HUES6 (cell line): Measurements from ENCODE around the gene TBX4.

Source experiments
- H3K27ac ChIP-seq: 2 replicates; pipeline ENCODE4 v1.7.0; 2013; ENCODE audit warnings: low read depth, mild to moderate bottlenecking, low read length, inconsistent platforms
- H3K27me3 ChIP-seq: 2 replicates; pipeline ENCODE4 v1.6.1; 2013; ENCODE audit warnings: low read length; ENCODE audit not compliant: control insufficient read depth, insufficient read depth
- H3K36me3 ChIP-seq: 2 replicates; pipeline ENCODE4 v1.6.1; 2013; ENCODE audit warnings: low read length; ENCODE audit not compliant: control insufficient read depth, insufficient read depth
- H3K4me1 ChIP-seq: 2 replicates; pipeline ENCODE4 v1.6.1; 2013; ENCODE audit warnings: low read length; ENCODE audit not compliant: control insufficient read depth, insufficient read depth
- H3K4me3 ChIP-seq: 2 replicates; pipeline ENCODE4 v1.5.1; 2013; ENCODE audit warnings: low read depth, low read length
- H3K9ac ChIP-seq: one replicate; pipeline ENCODE4 v1.6.1; 2013; ENCODE audit warnings: mild to moderate bottlenecking, low read length
- H3K9me3 ChIP-seq: 2 replicates; pipeline ENCODE4 v1.6.1; 2013; ENCODE audit warnings: low read depth, low read length; ENCODE audit not compliant: control insufficient read depth, insufficient read depth

The TBX4 gene

GRCh38 chr17:61510237-61510636, 58.0 kb downstream of the TBX4 start:
- H3K9me3 ChIP-seq = no peaks in the 10 kb centered on the region
- peaks cover 5% of the 10 kb centered on the region; the same call in 1 of the 2 replicates for H3K4me1 ChIP-seq
- no peak overlapping the region for H3K4me3 ChIP-seq
- no peaks in the 10 kb centered on the region for H3K36me3 ChIP-seq
- no peak overlapping the region for H3K9ac ChIP-seq
- H3K27ac ChIP-seq = no peak overlapping the region
- no peaks in the 10 kb centered on the region for H3K27me3 ChIP-seq

DNA sequence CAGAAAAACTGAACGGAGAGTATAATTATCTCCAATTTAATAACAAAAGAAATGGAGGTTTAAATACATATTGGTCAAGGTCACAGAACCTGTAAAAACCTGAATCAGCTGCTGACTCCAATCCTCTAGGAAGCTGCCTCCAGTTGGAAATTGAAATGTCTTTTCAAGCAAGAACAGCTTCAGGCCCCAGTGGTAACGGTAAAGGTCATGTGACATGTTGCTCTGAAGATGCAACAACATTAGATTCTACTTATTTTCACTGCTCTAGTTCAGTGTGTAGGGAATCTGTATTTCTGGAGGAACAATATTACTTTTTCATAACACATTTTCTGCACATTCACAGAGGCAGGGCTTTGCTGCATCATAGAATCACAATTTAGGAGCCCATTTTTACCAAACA, 58.8 kb downstream of the TBX4 start:
- peaks cover 5% of the 10 kb centered on the region; the same call in 1 of the 2 replicates for H3K4me1 ChIP-seq

DNA sequence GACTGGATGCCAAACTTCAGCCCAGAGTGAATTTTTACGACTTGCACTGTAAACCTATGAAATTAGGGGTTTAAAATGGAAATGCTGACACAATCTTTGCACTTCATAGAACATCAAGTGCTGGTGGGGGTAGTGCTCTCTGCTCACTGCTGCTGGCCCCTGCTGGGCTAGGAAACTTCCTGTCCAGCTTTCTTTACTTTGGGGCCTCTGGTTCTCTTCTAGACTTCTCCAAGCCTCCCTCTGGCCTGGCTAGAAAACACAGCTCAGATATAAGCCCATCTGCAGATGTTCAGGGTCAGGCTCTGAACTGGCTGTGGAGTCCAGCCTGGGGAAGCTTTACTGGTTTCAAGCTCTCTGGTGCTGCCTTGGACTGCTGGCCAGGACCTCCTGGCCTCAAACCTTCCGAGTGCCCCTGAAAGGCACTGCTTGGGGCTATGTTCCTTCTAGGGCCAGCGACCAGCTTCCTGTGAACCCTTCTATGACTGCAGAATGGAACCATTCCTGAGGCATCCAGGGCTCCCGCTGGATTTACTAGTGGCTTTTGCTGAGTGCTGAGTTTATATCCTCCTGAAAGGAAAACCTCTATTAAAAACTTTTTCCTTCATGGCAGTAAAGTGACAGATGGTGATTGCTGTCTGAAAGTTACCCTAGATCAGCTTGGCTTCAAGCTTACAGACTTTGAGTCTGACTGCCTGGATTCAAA, 59.4 kb downstream of the TBX4 start:
- Histone ChIP-seq H3K4me1 (peaks cover 5% of the 10 kb centered on the region; the same call in 1 of the 2 replicates), H3K9me3 (no peaks in the 10 kb centered on the region), H3K4me3 (no peak overlapping the region), H3K27ac (no peak overlapping the region), H3K27me3 (no peaks in the 10 kb centered on the region), H3K9ac (no peak overlapping the region), H3K36me3 (no peaks in the 10 kb centered on the region)

More for the DNA sequence above, 58.8 kb downstream of the TBX4 start:
- Histone ChIP-seq H3K27ac (no peak overlapping the region), H3K36me3 (no peaks in the 10 kb centered on the region), H3K9me3 (no peaks in the 10 kb centered on the region), H3K27me3 (no peaks in the 10 kb centered on the region), H3K4me3 (no peak overlapping the region), H3K9ac (no peak overlapping the region)

DNA sequence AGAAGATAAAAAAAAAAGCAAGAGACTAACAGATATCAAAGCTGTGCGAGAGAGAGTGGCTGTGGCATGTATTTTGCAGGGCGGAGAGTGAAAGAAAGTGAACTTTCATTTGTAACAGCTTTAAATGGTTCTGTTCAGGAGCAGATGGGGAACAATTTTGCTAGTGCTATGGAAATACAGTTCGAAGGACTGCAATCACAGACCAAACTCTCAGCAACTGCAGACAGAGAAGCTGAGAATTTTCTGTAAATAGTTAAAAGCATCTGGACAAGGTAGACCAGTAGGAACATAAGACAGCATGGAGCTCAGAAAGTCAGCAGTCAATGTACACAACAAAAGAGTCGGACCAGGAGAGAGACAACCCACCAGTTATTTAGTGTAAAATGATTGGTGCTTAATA, 62.3 kb downstream of the TBX4 start:
- Histone ChIP-seq H3K9ac (no peak overlapping the region), H3K9me3 (no peaks in the 10 kb centered on the region), H3K36me3 (no peaks in the 10 kb centered on the region), H3K27me3 (no peaks in the 10 kb centered on the region), H3K4me3 (no peak overlapping the region), H3K27ac (no peak overlapping the region), H3K4me1 (peaks cover 5% of the 10 kb centered on the region; the same call in 1 of the 2 replicates)

- Histone ChIP-seq H3K27ac (no peak overlapping the region), H3K9me3 (no peaks in the 10 kb centered on the region), H3K36me3 (no peaks in the 10 kb centered on the region)
Measured at GRCh38 chr17:61517265-61517664, 65.0 kb downstream of the TBX4 start.

DNA sequence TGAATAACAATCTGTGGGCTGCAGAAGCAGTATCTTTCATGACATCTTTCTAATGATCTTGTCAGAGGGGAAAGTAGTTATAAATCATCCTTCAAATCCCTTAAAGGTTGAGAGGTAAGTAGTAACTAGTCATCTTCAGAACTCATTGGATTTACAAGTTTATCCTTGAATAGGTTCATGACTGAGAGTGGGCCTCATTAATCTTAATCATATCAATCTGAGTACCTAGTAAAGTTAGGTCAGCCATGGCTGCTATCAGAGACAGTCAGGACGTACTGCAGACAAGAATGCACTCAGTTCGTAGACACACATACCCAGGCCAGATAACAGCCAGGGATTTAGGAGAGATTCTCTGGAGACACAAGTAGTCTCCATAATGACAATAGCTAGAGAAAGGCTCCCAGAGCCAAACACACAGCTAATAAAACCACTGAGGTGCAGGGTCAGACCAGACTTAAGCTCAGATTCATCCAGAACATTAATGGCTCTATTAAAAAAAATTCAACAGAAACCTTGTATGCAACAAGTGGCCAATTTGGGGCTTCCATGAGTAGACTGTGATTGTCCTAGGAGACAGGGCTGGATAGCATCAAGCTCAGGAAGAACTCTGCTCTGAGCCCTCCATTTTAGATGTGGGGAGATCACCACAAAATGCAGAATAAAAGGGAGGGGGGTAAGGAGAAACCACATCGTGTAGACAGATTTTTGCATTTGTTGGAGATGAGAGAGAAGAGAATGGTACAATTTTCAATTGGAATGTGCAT, 65.8 kb downstream of the TBX4 start:
- no peaks in the 10 kb centered on the region for H3K27me3 ChIP-seq
- H3K9ac ChIP-seq = no peak overlapping the region
- H3K4me1 ChIP-seq = no peaks in the 10 kb centered on the region
- H3K9me3 ChIP-seq = no peaks in the 10 kb centered on the region
- no peak overlapping the region for H3K27ac ChIP-seq
- H3K36me3 ChIP-seq = no peaks in the 10 kb centered on the region
- H3K4me3 ChIP-seq = no peak overlapping the region

More at GRCh38 chr17:61517265-61517664, 65.0 kb downstream of the TBX4 start:
- Histone ChIP-seq H3K4me3 (no peak overlapping the region), H3K4me1 (no peaks in the 10 kb centered on the region), H3K27me3 (no peaks in the 10 kb centered on the region), H3K9ac (no peak overlapping the region)

- H3K9ac ChIP-seq = no peak overlapping the region
Measured at GRCh38 chr17:61519139-61519538, 66.9 kb downstream of the TBX4 start.

DNA sequence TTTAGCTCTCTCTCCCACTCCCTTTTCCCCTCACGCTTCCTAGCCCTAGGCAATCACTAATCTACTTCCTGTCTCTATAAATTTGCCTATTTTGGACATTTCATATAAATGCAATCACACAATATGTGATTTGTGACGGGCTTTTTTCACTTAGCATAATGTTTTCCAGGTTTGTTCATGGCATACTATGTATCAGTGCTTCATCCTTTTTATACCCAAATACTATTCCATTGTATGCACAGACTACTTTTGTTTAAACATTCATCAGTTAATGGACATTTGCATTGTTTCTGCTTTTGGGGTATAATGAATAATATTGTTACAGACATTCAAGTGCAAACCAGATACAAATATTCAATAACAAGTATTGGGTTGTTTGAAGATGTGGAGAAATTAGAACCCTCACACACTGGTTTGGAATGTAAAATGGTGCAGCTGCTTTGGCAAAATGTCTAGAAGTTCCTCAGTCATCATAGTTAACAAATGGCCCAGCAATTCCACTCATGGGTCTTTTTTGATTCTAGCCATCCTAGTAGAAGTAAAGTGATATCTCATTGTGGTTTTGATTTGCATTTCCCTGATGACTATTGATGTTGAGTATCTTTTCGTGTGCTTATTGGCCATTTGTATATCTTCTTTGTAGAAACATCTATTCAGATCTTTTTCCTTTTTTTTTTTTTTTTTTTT, 67.7 kb downstream of the TBX4 start:
- H3K27me3 ChIP-seq = no peaks in the 10 kb centered on the region
- no peaks in the 10 kb centered on the region for H3K36me3 ChIP-seq
- H3K4me3 ChIP-seq = no peak overlapping the region
- no peak overlapping the region for H3K9ac ChIP-seq
- H3K9me3 ChIP-seq = no peaks in the 10 kb centered on the region
- H3K4me1 ChIP-seq = no peaks in the 10 kb centered on the region
- H3K27ac ChIP-seq = no peak overlapping the region

More at GRCh38 chr17:61519139-61519538, 66.9 kb downstream of the TBX4 start:
- Histone ChIP-seq H3K27ac (no peak overlapping the region), H3K9me3 (no peaks in the 10 kb centered on the region), H3K4me3 (no peak overlapping the region), H3K36me3 (no peaks in the 10 kb centered on the region), H3K27me3 (no peaks in the 10 kb centered on the region), H3K4me1 (no peaks in the 10 kb centered on the region)

- Histone ChIP-seq H3K9me3 (no peaks in the 10 kb centered on the region), H3K27me3 (no peaks in the 10 kb centered on the region), H3K4me3 (no peak overlapping the region), H3K27ac (no peak overlapping the region), H3K9ac (no peak overlapping the region), H3K36me3 (no peaks in the 10 kb centered on the region), H3K4me1 (no peaks in the 10 kb centered on the region)
Measured at GRCh38 chr17:61520897-61521296, 68.7 kb downstream of the TBX4 start.

DNA sequence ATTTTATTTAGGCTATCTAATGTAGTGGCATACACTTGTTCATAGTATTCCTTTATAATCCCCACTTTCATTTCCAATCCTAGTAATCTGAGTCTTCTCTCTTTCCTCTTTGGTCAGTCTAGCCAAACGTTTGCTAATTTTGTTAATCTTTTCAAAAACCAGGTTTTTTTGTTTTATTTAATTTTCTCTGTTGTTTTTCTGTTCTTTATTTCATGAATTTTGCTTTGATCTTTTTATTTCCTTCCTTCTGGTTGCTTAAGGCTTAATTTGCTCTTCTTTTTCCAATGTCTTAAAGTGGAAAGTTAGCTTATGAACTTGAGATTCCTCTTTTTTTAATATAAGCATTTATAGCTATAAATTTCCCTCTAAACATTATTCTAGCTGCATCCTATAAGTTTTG, 69.9 kb downstream of the TBX4 start:
- H3K27ac ChIP-seq = no peak overlapping the region
- no peak overlapping the region for H3K9ac ChIP-seq
- H3K4me3 ChIP-seq = no peak overlapping the region
- no peaks in the 10 kb centered on the region for H3K27me3 ChIP-seq
- H3K9me3 ChIP-seq = no peaks in the 10 kb centered on the region
- H3K4me1 ChIP-seq = no peaks in the 10 kb centered on the region
- H3K36me3 ChIP-seq = no peaks in the 10 kb centered on the region

DNA sequence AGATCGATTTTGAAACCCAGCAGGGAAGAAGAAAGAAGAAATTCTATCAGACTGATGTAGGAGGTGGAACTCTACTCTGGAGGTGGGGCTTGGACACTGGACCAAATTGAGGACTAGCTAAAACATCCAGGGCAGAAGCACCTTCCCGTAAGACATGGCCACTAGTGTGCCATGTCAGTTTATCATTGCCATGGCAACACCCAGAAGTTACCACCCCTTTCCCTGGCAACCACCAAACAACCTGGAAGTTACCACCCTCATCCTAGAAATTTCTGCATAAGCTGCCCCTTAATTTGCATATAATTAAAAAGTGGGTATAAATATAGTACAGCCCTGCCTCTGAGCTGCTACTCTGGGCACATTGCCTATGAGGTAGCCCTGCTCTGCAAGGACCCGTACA, 72.1 kb downstream of the TBX4 start:
- H3K9ac ChIP-seq = no peak overlapping the region
- no peaks in the 10 kb centered on the region for H3K9me3 ChIP-seq
- no peak overlapping the region for H3K27ac ChIP-seq
- H3K36me3 ChIP-seq = no peaks in the 10 kb centered on the region
- no peaks in the 10 kb centered on the region for H3K27me3 ChIP-seq
- H3K4me3 ChIP-seq = no peak overlapping the region
- H3K4me1 ChIP-seq = no peaks in the 10 kb centered on the region
